Activated T-cell treated with anti-CD3 and anti-CD28 coated beads, Interleukin-2, amount 50 U/mL, for 4 hours (primary cell): ENCODE measurements around the gene GALNT10. TPM values are rescaled to one million over a fixed set of nuclear protein-coding genes. Genes with fewer than 3 reads are reported as not detected.

Experiments used
- ATAC-seq, 2 donors: fragments of 200-7000 bp; cut with Tn5 transposase; one replicate each; pipeline ENCODE4 v1.10.0; 2021
- DNase-seq: peaks from one replicate; pipeline ENCODE4 v3.0.0-alpha.2; 2020
- H3K27me3 Mint-ChIP-seq: one replicate; pipeline ENCODE4 v1.8.0; 2021; ENCODE audit warnings: low read depth, mixed read lengths
- H3K36me3 Mint-ChIP-seq: one replicate; pipeline ENCODE4 v1.8.0; 2022; ENCODE audit warnings: mixed read lengths; ENCODE audit not compliant: insufficient read depth
- H3K4me1 Mint-ChIP-seq: one replicate; pipeline ENCODE4 v1.8.0; 2021; ENCODE audit warnings: low read depth, mixed read lengths
- H3K4me3 Mint-ChIP-seq: one replicate; pipeline ENCODE4 v1.8.0; 2021; ENCODE audit warnings: mild to moderate bottlenecking, moderate library complexity, mixed read lengths
- H3K9me3 Mint-ChIP-seq: one replicate; pipeline ENCODE4 v1.8.0; 2021; ENCODE audit warnings: mixed read lengths
- total RNA-seq, 3 donors: library from RNA; stranded (reverse); gene quantifications; one replicate each; pipeline ENCODE4 v1.2.1, GENCODE V29; 2021

GALNT10 gene
- total RNA-seq, 3 donors from 2014 or later = 26.8 to 34.8 (median 34.6) TPM

GRCh38 chr5:154367101-154367500 is 176.6 kb downstream of the GALNT10 start:
- ATAC-seq = no peak
- H3K36me3 Mint-ChIP-seq = peaks cover 16% of the 10 kb centered on the region

GRCh38 chr5:154368041-154368800 is 177.7 kb downstream of the GALNT10 start:
- H3K36me3 Mint-ChIP-seq = peaks cover 15% of the 10 kb centered on the region
- H3K27me3 Mint-ChIP-seq = no peaks in the 10 kb centered on the region
- ATAC-seq (no peak), DNase-seq (no peak)
- H3K4me1 Mint-ChIP-seq = no peaks in the 10 kb centered on the region
- H3K9me3 Mint-ChIP-seq = no peaks in the 10 kb centered on the region
- H3K4me3 Mint-ChIP-seq = no peak overlapping the region

More at GRCh38 chr5:154367101-154367500, 176.6 kb downstream of the GALNT10 start:
- H3K4me1 Mint-ChIP-seq = no peaks in the 10 kb centered on the region
- H3K4me3 Mint-ChIP-seq = no peak overlapping the region
- no peak for DNase-seq
- H3K9me3 Mint-ChIP-seq = no peaks in the 10 kb centered on the region
- H3K27me3 Mint-ChIP-seq = no peaks in the 10 kb centered on the region

DNA sequence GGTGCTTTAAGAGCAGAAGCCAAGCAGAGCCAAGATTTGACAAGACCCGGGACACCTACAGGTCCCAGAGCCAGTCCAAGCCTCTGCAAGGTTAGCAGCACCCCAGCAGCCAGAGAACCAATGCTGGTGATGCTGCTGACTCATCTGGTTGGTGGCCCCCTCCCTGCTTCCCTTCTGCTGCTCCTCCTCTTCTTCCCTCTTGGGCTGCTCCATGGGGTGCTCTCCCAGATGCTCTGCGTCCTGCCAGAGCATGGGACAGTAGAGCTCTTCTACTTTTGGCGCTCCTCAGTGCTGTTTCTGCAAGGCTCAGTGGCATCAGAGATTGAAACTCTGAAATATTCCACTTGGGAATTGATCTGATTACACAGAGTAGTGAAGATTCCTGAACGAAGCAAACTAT is 179.1 kb downstream of the GALNT10 start:
- no peak for DNase-seq
- no peak for ATAC-seq
- Mint-ChIP-seq H3K9me3 (no peaks in the 10 kb centered on the region), H3K4me3 (no peak overlapping the region), H3K27me3 (no peaks in the 10 kb centered on the region), H3K36me3 (peaks cover 16% of the 10 kb centered on the region), H3K4me1 (no peaks in the 10 kb centered on the region)

DNA sequence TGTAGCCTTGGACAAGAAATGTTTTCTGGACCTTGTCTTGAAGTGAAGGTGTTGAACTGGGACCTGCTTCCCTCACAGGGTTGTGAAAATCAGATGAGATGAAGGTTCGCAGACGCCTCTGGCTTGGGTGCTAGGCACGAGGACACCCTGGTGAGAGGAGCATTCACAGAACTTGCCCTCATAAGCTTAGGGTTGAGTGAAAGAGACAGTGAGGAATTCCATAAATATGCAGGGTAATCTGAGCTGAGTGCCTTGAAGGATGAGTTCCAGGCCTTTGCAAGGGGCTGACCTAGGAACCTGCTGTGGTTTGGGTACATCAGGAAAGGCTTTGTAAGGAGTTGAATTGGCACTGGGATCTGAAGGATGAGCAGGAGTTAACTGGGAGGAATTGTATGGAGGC is 179.6 kb downstream of the GALNT10 start:
- Mint-ChIP-seq H3K36me3 (peaks cover 16% of the 10 kb centered on the region), H3K4me1 (no peaks in the 10 kb centered on the region), H3K9me3 (no peaks in the 10 kb centered on the region), H3K27me3 (no peaks in the 10 kb centered on the region), H3K4me3 (no peak overlapping the region)
- DNase-seq (no peak), ATAC-seq (no peak)

GRCh38 chr5:154370813-154371212 is 180.3 kb downstream of the GALNT10 start:
- ATAC-seq = no peak
- no peaks in the 10 kb centered on the region for H3K4me1 Mint-ChIP-seq
- H3K36me3 Mint-ChIP-seq = peaks cover 16% of the 10 kb centered on the region
- no peak for DNase-seq
- no peaks in the 10 kb centered on the region for H3K27me3 Mint-ChIP-seq
- H3K9me3 Mint-ChIP-seq = no peaks in the 10 kb centered on the region
- H3K4me3 Mint-ChIP-seq = no peak overlapping the region

GRCh38 chr5:154371687-154372086 is 181.2 kb downstream of the GALNT10 start:
- H3K36me3 Mint-ChIP-seq = peaks cover 19% of the 10 kb centered on the region
- no peaks in the 10 kb centered on the region for H3K4me1 Mint-ChIP-seq
- no peak for ATAC-seq
- H3K27me3 Mint-ChIP-seq = no peaks in the 10 kb centered on the region
- no peaks in the 10 kb centered on the region for H3K9me3 Mint-ChIP-seq
- no peak overlapping the region for H3K4me3 Mint-ChIP-seq
- no peak for DNase-seq

GRCh38 chr5:154372661-154373060 is 182.1 kb downstream of the GALNT10 start:
- Mint-ChIP-seq H3K9me3 (no peaks in the 10 kb centered on the region), H3K4me3 (no peak overlapping the region), H3K36me3 (peaks cover 24% of the 10 kb centered on the region), H3K27me3 (no peaks in the 10 kb centered on the region), H3K4me1 (no peaks in the 10 kb centered on the region)
- ATAC-seq (no peak), DNase-seq (no peak)

DNA sequence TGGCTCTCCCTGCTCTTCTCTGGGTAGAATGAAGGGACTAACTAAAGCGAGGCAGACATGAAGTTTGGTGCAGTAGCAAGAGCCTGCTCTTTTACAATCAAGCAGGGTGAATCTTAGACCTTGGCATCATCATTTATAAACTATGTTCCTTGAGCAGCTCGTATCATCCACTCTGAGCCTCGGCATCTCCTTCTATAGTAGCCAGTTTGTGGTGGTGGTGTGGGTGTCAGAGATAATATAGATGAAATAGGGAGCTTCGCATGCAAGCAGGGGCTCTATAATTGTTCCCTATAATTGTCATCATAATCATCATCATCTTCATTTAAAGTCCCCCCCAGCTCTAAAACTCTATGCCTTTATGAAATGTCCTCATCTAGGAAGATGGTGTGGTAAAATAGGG is 182.8 kb downstream of the GALNT10 start:
- ATAC-seq (no peak), DNase-seq (no peak)
- H3K36me3 Mint-ChIP-seq = peaks cover 29% of the 10 kb centered on the region
- H3K4me1 Mint-ChIP-seq = no peaks in the 10 kb centered on the region
- no peaks in the 10 kb centered on the region for H3K9me3 Mint-ChIP-seq
- no peaks in the 10 kb centered on the region for H3K27me3 Mint-ChIP-seq
- no peak overlapping the region for H3K4me3 Mint-ChIP-seq

- no peak for ATAC-seq
- no peak overlapping the region for H3K4me3 Mint-ChIP-seq
- H3K36me3 Mint-ChIP-seq = peaks cover 28% of the 10 kb centered on the region
Observed at GRCh38 chr5:154373729-154374179, 183.2 kb downstream of the GALNT10 start.

DNA sequence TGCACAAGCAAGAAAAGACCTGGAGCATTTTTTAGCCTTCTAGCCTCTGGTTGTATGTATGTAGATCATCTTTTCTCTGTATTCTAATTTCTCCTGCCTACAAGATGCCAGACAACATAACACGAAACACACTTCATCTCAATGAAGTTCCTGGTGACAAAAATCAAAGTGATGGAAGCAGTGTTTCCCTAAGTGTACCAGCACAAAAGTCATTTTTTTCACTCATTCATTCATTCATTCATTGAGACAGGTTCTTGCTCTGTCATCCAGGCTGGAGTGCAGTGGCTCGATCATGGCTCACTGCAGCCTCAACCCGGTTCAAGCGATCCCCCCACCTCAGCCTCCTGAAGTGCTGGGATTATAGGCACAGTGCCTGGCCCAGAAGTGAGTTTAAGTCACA is 183.7 kb downstream of the GALNT10 start:
- Mint-ChIP-seq H3K4me1 (no peaks in the 10 kb centered on the region), H3K36me3 (peaks cover 26% of the 10 kb centered on the region), H3K9me3 (no peaks in the 10 kb centered on the region), H3K4me3 (no peak overlapping the region), H3K27me3 (no peaks in the 10 kb centered on the region)
- DNase-seq = no peak
- no peak for ATAC-seq

More at GRCh38 chr5:154373729-154374179, 183.2 kb downstream of the GALNT10 start:
- Mint-ChIP-seq H3K27me3 (no peaks in the 10 kb centered on the region), H3K4me1 (no peaks in the 10 kb centered on the region), H3K9me3 (no peaks in the 10 kb centered on the region)
- no peak for DNase-seq

DNA sequence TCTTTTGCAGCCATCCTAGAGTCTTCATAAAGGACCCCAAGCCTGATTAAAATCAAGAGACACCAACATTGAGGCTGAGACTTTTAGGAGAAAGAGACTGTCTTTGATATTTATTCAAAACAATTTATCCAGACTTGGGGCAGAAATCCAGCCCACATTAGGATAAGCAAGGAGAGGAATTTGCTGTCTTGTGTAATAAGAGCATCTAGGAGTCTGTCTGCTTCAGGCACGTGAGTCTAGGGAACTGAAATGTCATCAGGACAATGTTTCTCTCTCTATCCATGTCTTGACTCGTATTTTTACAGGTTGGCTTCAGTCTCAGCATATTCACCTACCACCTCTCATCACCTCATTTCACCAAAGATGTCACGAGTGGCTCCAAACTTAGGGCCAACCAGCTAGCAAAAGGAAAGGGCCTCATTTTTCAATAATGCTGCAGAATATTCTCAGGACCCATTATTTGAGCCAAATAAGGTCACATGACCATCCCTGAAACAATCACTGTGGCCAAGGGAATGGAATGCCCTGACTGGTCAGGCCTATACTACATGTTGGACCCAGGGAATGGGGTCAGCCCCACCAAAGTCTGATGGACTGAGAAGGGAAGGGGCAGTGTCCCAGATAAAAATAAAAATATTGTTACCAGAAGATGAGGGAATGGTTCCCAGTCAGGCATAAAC is 184.9 kb downstream of the GALNT10 start:
- no peaks in the 10 kb centered on the region for H3K4me1 Mint-ChIP-seq
- DNase-seq (no peak), ATAC-seq (no peak)
- H3K9me3 Mint-ChIP-seq = no peaks in the 10 kb centered on the region
- H3K4me3 Mint-ChIP-seq = no peak overlapping the region
- H3K27me3 Mint-ChIP-seq = no peaks in the 10 kb centered on the region
- peaks cover 27% of the 10 kb centered on the region for H3K36me3 Mint-ChIP-seq

DNA sequence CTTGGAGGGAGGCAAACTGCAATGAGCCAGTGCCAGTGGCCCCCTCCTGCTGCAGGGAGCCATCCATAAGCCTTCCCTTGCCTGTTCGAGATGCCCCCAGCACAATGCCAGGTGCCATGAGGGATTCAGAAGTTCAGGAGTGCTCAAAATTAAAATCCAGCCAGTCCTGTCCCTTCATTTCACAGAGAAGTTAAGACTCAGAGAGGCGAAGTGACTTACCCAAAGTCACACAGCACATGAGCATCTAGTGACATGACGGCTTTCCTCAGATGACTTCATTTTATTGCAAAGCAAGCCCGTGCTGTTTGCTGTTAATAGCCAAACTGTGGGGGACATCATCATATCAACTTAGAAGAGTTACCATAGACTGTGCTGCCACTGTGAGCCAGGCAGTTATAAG is 185.9 kb downstream of the GALNT10 start:
- H3K9me3 Mint-ChIP-seq = no peaks in the 10 kb centered on the region
- ATAC-seq (no peak), DNase-seq (no peak)
- peaks cover 30% of the 10 kb centered on the region for H3K36me3 Mint-ChIP-seq
- H3K4me1 Mint-ChIP-seq = no peaks in the 10 kb centered on the region
- no peaks in the 10 kb centered on the region for H3K27me3 Mint-ChIP-seq
- H3K4me3 Mint-ChIP-seq = no peak overlapping the region

- H3K4me3 Mint-ChIP-seq = no peak overlapping the region
- H3K4me1 Mint-ChIP-seq = no peaks in the 10 kb centered on the region
- no peak for ATAC-seq
- H3K27me3 Mint-ChIP-seq = no peaks in the 10 kb centered on the region
- H3K9me3 Mint-ChIP-seq = no peaks in the 10 kb centered on the region
- no peak for DNase-seq
- peaks cover 35% of the 10 kb centered on the region for H3K36me3 Mint-ChIP-seq
Observed at GRCh38 chr5:154377754-154378533, 187.4 kb downstream of the GALNT10 start.

DNA sequence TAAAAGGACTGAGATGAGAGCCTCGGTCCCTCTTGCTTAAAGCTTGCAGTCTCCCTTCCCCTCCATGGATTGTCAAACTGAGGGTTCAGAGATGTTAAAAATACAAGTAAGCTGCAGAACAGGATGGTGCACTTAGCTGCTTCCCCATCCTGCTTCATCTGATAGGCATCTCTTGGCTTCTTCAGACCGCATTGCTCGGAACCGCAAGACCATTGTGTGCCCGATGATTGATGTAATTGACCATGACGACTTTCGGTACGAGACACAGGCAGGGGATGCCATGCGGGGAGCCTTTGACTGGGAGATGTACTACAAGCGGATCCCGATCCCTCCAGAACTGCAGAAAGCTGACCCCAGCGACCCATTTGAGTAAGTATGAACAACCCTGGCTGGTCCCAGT is 189.7 kb downstream of the GALNT10 start:
- DNase-seq (no peak), ATAC-seq (no peak)
- no peaks in the 10 kb centered on the region for H3K9me3 Mint-ChIP-seq
- H3K4me3 Mint-ChIP-seq = no peak overlapping the region
- peaks cover 36% of the 10 kb centered on the region for H3K36me3 Mint-ChIP-seq
- peaks cover 8% of the 10 kb centered on the region for H3K4me1 Mint-ChIP-seq
- H3K27me3 Mint-ChIP-seq = no peaks in the 10 kb centered on the region
